ENCODE data around the gene TMEM176A.

TMEM176A gene

GRCh38 chr7:150820578-150821198 is 20.1 kb downstream of the TMEM176A start:
- no peak for DNase-seq

DNA sequence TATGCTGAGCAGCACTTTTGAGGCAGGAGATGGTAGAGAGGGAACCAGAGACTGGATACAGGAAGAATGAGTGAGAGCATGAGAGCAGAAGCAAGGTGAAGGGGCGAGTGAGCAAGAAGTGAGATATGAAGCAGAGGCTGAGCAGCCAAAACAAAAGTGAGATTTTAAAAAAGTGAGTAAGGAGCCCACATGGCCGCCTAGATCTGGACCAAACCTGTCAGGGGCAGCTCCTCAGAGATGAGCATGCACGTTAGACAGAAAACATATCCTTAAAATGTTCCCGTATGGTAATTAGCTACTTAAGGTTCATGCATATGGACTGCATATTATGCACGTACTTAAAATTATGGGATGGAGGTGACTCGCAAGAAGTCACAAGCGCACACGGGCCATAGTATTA is 22.5 kb downstream of the TMEM176A start:
- DNase-seq, result no peak

DNA sequence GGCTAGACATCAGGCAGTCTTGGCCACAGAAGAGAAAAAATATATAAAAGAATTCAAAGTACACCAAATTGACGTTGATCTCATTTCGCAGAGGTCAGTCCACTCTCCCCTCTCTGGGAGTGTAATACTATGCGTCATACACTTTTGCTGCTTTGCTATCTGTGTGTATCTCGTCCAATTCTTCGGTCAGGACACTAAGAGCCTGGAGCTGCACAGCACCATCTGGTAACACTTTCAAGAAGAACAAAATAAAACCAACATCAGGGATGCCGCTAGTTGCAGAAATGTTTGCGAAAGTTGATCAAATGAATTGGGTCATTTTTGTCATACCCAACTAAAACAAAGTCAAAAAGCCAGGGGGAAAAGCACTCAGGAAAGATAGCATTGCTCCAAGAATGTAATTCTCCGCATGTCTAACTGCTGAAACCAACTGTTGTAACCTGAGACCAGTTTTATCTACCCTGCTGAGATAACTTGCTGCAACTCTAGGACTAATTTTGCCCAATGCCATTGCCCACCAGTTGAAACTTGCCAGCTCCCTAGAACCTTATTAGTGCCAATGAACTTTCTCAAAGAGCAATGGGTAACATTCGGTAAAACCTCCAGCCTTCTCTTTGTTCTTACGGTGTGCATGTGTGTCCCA is 23.0 kb downstream of the TMEM176A start:
- no peak for DNase-seq

DNA sequence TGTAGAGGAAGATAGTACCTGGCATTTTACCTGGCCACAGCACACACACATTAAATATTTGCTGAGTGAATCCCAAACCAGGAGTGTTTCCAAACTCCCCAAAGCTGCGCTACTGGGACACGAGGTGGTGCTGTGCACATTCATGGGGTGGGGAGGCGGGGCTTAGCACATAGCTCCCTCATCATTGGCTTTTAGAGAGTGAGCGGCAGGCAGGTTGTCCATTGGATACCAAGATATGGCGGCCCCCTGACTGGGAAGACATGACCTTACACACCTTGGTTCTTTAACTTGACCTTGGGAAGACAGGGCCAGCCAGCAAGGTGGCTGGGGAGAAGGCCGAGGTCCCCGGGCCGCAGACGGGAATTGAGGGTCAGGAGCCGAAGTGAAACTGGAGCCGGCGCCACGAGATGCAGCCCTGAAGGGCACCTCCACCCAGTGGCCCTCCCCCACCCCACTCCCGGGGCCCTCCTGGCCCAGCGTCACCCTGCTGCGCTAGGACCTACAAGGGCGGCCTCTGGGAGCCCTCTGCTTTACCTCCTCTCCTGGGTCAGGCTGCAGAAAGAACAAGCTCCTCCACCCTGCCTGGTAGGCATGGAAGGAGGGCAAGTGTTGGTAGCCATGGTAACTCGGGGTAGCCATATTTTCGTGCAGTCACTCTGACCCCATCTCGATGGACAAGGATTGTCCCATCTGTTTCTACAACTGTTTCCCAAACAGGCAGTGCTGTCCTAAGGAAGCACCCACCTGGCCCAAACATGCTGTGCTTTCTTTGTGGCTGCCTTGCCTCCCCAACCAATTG is 24.0 kb downstream of the TMEM176A start:
- DNase-seq, result no peak

GRCh38 chr7:150826061-150826849 is 25.7 kb downstream of the TMEM176A start:
- DNase-seq, result no peak

- DNase-seq, result no peak
Measured at GRCh38 chr7:150828384-150828783, 27.8 kb downstream of the TMEM176A start.

GRCh38 chr7:150829426-150829825 is 28.9 kb downstream of the TMEM176A start:
- DNase-seq, result no peak

DNA sequence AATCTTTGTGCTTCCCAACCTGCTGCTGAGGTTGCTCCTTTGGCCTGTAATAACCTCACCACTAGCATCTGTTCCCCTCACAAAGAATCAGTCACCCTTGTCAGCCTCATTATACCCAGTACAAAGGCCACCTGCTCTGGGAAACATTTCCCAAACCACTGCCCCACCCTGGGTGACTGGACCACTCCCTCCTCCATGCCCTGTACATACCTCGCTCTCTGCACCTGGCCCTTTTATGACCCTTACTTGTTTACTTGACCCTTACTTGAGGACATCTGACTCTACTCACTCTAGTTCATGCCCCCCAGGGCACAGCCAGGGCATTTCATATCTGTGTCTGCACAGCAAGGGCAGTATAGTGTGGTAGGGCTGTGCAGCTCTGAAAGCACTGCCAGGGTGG is 30.4 kb downstream of the TMEM176A start:
- no peak for DNase-seq

GRCh38 chr7:150831851-150832250 is 31.3 kb downstream of the TMEM176A start:
- no peak for DNase-seq

DNA sequence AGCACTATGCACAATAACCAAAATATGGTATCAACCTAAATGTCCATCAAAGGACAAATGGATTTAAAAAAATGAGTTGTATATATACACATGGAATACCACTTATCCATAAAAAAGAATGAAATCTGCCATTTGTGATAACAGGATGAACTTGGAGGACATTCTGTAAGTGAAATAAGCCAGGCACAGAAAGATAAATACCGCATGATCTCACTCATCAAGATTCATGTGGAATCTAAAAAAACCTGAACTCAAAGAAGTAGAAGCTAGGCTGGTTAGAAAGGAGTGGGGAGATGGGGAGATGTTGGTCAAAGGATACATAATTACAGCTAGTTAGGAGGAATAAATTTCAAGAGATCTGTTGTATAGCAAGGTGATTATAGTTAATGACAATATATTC is 34.5 kb downstream of the TMEM176A start:
- DNase-seq, result no peak

GRCh38 chr7:150835702-150836280 is 35.2 kb downstream of the TMEM176A start:
- DNase-seq, result no peak

DNA sequence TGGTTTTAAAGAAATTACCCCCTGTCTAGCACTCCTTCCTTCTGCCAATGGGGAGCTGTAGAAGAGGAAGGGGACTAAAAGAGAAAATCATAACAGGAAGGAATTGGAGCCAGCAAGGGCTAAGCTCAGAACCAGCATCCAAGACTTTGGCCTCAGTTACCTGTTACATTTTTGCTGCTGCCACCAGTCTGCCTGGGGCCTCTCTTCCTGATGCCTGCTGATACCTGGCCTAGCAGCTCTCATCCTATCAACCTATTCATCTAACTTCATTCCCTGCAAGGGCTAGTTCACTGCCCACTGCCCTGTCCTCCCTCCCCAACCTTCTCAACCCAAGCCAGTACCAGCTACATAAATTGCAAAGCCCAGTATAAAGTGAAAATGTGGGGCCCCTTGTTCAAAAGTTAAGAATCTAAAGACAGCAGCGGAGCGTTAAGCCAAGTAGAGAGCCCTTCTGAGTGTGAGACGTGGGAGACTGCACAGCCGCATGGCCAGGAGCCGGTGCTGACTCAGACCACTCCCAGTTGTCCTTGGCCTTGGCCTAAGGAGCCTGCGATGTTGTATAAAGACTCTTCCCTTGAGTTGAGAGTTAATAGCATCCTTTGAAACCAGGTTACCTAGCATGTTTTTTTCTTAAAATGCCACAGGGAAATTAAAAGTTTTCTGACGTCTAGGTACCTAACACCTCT is 38.5 kb downstream of the TMEM176A start:
- DNase-seq, result no peak

DNA sequence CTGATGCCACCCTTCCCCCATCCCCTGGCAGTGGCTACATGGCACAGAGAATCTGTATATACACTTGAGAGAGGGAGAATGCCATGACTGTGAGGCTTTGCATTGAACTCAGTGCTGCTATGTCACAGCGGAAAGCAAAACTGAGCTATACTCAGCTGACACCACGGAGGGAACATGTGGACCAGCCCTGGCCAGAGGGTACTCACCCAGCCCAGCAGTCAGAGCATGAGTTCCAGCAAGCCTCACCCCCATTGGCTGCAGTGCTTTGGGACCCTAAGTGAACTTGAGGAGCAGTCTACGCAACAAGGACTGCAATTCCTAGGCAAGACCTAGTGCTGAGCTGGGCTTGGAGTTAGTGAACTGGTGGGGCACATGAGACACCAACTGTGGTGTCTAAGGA is 41.4 kb downstream of the TMEM176A start:
- no peak for DNase-seq

GRCh38 chr7:150842716-150843115 is 42.1 kb downstream of the TMEM176A start:
- no peak for DNase-seq

DNA sequence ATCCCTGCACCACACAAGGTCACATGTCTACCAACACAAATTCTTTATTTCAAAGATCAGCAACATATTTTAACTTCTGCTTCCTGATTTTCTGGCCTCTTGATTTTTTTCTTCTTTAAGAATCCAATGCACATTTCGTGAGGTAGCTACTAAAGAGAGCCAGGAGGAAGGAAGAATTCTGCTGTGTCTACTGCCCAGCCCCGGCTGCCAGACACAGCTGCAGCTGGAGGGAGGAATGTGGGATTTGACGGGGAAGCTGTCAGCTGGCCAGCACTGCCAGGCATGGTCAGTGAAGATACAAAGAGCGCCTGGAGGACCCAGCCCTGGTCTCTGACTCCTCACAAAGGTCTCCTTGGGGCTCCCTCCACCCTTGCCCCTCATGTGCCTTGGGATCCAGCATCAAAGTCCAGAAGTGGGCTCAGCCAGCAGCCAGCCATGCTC is 44.9 kb downstream of the TMEM176A start:
- DNase-seq, result no peak

GRCh38 chr7:150846291-150847115 is 45.9 kb downstream of the TMEM176A start:
- DNase-seq, result no peak

DNA sequence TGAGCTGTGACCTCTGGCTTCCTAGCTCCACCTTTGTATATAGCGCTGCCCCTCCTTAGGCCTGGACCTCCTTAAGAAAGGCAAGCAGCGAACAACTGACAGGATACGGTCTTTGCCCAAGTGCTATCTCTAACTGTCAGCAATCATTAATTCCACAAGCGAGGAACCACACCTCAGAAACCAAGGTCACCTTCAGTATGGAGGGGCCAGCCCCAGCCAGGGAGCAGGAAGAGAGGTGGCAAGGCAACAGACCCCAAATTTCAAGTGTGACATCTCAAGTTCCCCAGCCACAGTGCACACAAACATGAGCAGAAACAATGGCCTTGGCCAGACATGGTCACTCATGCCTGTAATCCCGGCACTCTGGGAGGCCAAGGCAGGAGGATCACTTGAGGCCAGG is 47.0 kb downstream of the TMEM176A start:
- DNase-seq, result no peak

- no peak for DNase-seq
Measured at GRCh38 chr7:150848111-150848510, 47.5 kb downstream of the TMEM176A start.

DNA sequence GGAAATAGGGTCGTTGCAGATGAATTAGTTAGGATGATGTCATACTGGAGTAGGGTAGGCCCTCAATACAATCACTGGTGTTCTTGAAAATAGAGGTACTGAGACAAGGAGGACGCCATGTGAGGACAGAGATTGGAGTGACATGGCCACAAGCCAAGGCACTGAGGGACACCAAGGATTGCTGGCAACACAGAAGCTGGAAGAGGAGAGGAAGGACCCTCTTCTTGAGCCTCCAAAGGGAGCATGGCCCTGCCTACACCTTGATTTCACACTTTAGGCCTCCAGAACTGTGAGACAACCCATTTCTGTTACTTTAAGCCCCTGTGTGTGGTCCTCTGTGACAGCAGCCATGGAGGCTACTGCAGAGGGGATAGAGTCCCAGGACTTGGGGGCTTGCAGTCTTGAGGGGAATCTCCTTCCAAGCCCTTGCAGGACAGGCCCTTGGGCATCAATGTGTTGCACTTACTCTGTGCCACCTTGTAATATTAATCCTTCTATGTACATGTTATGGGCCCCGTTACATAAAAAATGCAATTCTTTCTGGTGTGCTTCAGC is 48.1 kb downstream of the TMEM176A start:
- DNase-seq, result no peak

GRCh38 chr7:150849204-150849775 is 48.7 kb downstream of the TMEM176A start:
- DNase-seq, result no peak

DNA sequence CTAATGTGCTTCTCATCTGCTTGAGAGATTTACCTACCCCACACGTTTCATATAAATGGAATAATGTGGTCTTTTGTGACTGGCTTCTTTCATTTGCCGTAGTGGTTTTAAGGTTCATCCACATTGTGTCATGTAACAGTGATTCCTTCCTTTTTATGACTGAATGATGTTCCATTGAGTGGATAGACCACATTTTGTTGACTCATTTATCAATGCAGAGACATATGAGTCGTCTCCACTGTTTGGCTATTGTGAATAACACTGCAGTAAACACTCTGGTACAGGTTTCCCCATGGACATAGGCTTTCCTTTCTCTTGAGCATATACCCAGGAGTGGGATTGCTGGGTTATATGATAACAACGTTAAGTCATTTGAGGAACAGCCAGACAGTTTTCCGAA is 49.7 kb downstream of the TMEM176A start:
- DNase-seq, result no peak

Data from NCI-H2171 (cell line).